ENCODE data around the gene DUSP2.

Gene DUSP2

GRCh38 chr2:96143848-96144480 is 1.3 kb downstream of the DUSP2 start:
- TF ChIP-seq TAF1 (IDR thresholded peaks at IDR 0.05; ENCODE audit: low read depth) (no peak), USF1 (IDR thresholded peaks at IDR 0.05) (no peak), TCF12 (IDR thresholded peaks at IDR 0.05; ENCODE audit: low read depth) (no peak), CEBPB (IDR thresholded peaks at IDR 0.05) (no peak), FOXM1 (IDR thresholded peaks at IDR 0.05; ENCODE audit: borderline replicate concordance, low read depth) (no peak), TEAD4 (IDR thresholded peaks at IDR 0.05) (no peak), RAD21 (IDR thresholded peaks at IDR 0.05; ENCODE audit: low read depth) (no peak), CREB1 (IDR thresholded peaks at IDR 0.05; ENCODE audit: low read depth) (no peak), EP300 (IDR thresholded peaks at IDR 0.05; ENCODE audit: borderline replicate concordance) (no peak), REST (IDR thresholded peaks at IDR 0.05; ENCODE audit: low read depth) (no peak), EGR1 (IDR thresholded peaks at IDR 0.05) (no peak), MAX (IDR thresholded peaks at IDR 0.05) (no peak), NFIC (IDR thresholded peaks at IDR 0.05) (no peak), ZBTB7A (IDR thresholded peaks at IDR 0.05; ENCODE audit: low read depth) (no peak), YY1 (IDR thresholded peaks at IDR 0.05; ENCODE audit: low read depth) (no peak)

- TF ChIP-seq TCF12 (IDR thresholded peaks at IDR 0.05; ENCODE audit: low read depth) (no peak), EGR1 (IDR thresholded peaks at IDR 0.05) (no peak), NFIC (IDR thresholded peaks at IDR 0.05) (no peak), EP300 (IDR thresholded peaks at IDR 0.05; ENCODE audit: borderline replicate concordance) (no peak), TEAD4 (IDR thresholded peaks at IDR 0.05) (no peak), YY1 (IDR thresholded peaks at IDR 0.05; ENCODE audit: low read depth) (no peak), USF1 (IDR thresholded peaks at IDR 0.05) (no peak)
Measured at GRCh38 chr2:96143231-96143847, 1.9 kb downstream of the DUSP2 start.

GRCh38 chr2:96142217-96143113 is 2.8 kb downstream of the DUSP2 start:
- TF ChIP-seq EGR1 (IDR thresholded peaks at IDR 0.05) (no peak), REST (IDR thresholded peaks at IDR 0.05; ENCODE audit: low read depth) (peak; percentile 36; the same call in 1 of the 2 replicates)

GRCh38 chr2:96140941-96141623 is 4.2 kb downstream of the DUSP2 start:
- TF ChIP-seq RAD21 (IDR thresholded peaks at IDR 0.05; ENCODE audit: low read depth) = no peak

GRCh38 chr2:96139181-96139758 is 6.0 kb downstream of the DUSP2 start:
- TF ChIP-seq TAF1 (IDR thresholded peaks at IDR 0.05; ENCODE audit: low read depth) = no peak
- TF ChIP-seq CEBPB (IDR thresholded peaks at IDR 0.05) = no peak
- TF ChIP-seq RAD21 (IDR thresholded peaks at IDR 0.05; ENCODE audit: low read depth) = no peak
